Fibroblast of skin of left biceps (primary cell): Measurements from ENCODE around the gene KSR2.
A peak's percentile ranks its signal among the peaks of the same experiment; 100 is the strongest.

Source experiments
- DNase-seq, 2 experiments: peaks; one replicate each; pipeline ENCODE4 v3.0.0-alpha.2; 2013; ENCODE audit warnings: low read depth in 2 of 2

The KSR2 gene

DNA sequence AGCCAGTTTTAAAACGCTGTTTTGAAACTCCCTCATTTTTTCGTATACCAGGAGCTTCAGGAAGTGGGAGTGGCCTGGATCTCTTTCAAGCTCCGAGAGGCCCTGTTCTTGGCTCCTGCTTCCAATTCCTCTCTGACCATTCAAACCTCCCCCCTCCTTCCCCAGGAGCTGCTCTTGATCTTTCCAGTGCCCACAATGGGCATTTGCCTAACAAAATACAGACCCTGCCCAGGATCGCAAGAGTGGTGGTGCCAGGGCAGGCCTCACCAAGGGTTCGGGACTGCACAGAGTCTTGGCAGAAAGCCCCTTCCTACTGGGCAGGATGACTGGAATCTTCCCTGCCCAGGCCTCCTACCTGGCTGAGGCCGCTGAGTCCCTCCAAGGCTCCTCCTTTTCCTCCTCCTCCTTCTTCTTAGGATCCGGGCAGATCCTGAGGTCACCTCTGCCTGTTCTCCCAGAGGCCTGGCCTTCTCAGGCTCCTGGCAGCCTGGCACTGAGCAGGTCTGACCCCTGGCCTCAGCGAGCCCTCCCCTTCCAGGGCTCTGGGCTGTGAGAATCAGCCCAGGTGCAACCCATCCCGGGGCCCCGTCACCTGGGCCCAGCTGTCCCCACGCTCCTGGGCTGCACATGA lies 560.5 kb downstream of the KSR2 start:
- peak; percentile 13 to 24 for DNase-seq

DNA sequence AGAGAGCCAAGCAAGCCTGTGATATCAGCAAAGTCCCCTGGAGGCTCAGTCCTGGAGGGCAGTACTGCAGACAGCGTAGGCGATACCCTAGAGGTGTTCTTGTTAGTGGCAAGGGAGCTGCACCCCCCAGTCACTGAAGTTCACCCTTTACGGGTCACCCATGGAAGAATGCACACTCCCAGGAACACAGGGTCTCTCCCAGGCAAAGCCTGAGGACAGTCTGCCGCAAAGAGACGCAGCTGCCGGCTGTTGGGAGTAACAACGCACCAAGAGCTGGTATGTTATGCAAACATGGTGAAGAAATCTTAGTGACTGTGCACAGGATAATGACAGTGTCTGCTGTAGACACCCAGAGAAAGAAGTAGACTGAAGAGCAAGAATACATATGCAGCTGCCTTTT lies 563.9 kb downstream of the KSR2 start:
- no peak for DNase-seq

DNA sequence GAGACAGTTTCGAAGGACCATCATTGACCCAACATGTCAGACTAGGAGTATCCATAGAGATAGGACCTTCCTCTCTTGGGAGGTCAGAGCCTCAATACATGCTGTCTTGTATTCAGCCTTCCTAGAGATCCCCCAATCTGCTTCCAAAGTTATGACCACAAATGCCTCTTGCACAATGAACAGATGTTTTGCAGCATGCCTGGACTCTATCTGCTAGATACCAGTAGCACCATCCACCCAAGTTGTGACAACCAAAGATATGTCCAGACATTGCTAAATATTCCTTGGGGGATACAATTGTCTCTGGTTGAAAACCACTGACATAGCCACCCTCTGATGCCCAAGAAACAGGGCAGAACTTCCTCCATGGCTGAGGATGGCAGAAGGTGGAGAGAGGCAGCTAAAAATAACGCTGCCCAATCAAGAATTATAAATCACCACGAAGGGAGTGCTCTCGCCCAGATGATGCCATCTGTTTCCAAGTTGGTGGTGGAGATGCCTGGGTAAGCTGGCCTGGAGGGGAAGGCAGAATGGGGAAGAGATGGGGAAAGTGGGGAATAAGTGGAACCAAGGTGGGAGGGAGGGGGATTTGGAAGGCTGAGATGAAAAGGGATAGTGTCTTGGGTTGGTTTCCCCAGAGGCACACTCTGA lies 564.5 kb downstream of the KSR2 start:
- DNase-seq: no peak

DNA sequence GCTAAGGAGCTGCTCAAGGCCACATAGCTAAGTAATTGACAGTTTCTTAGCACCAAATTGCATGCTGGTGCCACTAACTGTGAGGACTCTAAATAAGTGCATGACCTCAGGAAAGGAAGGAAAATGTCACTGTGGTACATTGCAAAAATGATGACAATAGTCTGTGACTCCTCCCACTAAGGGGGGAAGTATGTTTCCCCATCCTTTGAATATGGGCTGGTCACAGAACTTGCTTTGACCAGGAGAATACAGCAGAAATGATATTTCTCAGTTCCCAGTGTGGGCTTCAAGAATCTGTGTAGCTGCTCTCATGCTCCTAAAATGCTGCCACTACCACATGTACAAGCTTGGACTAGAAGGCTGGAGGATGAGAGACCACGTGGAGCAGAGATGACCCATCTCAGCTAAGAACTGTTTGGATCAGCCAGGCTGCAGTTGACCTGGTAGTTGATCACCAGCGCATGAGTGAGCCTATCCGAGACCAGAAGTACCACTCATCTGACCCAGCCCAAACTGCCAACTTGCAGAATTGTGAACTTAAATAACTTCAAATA lies 565.1 kb downstream of the KSR2 start:
- DNase-seq: no peak
